ENCODE data around the gene TCF7L2.

DNA sequence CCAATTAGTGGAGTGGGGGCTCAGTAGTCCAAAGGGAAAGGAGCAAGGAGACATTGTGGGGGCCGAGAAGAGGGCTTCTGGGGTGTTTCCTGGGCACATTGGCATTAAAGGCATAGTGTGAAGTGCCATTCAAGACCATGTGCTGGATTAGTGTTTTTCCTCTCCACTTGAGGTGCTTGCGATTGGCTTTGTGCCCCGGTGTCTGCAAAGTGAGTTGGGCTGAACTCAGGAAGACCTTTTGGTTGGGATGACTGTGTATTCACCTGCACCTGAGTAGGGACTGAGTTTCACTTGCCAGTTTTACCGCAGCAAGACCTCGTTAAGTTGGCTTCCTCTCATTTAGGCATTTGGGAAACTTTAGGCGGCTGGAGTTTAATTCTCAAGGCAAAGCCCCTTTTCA lies 73.0 kb downstream of the TCF7L2 start:
- TF ChIP-seq CTCF (IDR thresholded peaks at IDR 0.05) (no peak), POLR2A (IDR thresholded peaks at IDR 0.05) (no peak)
